Skin of body (tissue), 2 donors: ENCODE measurements around the gene MAMDC2. TPM values are rescaled to one million over a fixed set of nuclear protein-coding genes. Genes with fewer than 3 reads are reported as not detected.

Source experiments
- DNase-seq: peaks from one replicate; lab custom pipeline; 2025; lab: John Stamatoyannopoulos, UW
- total RNA-seq: library from RNA; depleted of rRNA; stranded (reverse); fragments of >200 nt; gene quantifications from one replicate; pipeline ENCODE4 v1.2.3, GENCODE V29; 2014

The MAMDC2 gene
- total RNA-seq, 1 donor from 2014 or later, result 11.8 TPM

DNA sequence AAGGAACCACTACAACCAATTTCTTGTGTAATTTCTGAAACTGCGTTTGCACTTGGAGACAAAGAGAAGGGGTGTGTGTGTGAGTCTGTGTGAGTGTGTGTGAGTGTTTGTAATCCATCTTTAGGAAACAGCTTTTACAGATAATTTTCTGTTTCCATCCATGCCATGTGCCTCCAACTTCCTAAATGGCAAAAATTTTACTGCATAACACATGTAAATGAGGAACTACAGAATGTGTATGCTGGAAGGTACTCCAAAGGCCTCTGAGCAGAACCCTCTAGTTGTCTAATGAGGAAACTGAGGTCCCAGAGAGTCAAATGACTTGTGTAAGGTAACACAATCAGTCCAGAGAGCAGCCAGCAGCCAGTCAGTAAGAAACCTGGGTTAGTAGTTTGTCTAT is 20.8 kb downstream of the MAMDC2 start:
- DNase-seq, result no peak

- DNase-seq, result no peak
Observed at GRCh38 chr9:70065572-70065971, 21.9 kb downstream of the MAMDC2 start.

DNA sequence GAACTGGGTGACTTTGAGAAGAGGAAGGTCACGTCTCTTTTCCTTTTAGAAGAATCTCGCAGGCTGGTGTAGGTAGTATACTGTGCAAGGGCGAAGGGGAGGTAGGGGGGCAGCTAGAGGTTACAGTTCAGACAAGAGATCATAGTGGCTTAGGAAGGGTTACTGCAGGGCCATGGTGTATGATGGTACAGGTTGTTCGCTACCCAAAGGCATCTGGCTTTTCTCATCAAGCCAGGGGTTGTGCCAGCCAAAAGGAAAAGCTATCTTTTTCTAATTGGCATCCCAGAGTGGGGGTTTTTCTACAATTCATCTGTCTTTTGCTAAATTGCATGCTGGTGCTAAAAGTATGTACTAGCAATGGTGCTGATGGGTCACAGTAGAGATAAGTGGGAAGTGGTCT is 22.8 kb downstream of the MAMDC2 start:
- no peak for DNase-seq

DNA sequence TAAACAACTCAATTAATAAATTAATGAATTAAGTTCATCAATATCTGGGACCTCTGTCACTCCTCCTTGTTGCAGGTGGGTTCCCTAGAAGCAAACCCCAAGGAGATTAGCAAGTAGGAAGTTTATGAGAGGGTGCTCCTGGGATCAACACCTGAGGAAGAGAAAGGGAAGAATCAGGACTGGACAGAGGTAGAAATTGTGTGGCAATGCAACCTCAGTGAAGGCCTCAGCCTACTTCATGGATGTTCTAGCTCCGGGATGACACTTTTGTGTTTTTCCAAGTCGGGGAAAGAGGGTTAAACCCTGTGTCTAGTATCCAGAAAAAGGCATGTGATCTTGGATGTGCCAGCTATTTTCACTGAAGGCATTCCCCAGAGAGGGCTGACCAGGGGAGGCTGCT is 23.2 kb downstream of the MAMDC2 start:
- DNase-seq, result no peak

DNA sequence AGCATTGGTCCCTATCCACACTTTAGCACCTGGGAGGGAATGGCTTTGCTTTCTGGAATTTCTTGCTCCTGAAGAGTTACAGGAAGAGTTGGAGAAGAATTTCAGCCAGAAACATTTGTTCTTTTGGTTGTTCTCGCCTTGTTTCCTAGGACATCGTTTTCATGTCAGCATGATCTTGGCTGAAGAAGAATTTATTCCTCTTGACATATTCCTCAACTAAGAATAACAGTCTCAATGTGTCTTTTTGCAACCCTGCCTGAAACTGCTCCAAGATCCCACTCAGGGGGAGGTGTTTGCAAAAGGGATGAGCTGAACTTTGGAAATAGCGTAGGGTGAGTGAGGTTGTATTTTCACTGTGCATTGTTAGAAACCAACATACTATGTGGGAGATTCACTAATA is 26.1 kb downstream of the MAMDC2 start:
- DNase-seq, result no peak

DNA sequence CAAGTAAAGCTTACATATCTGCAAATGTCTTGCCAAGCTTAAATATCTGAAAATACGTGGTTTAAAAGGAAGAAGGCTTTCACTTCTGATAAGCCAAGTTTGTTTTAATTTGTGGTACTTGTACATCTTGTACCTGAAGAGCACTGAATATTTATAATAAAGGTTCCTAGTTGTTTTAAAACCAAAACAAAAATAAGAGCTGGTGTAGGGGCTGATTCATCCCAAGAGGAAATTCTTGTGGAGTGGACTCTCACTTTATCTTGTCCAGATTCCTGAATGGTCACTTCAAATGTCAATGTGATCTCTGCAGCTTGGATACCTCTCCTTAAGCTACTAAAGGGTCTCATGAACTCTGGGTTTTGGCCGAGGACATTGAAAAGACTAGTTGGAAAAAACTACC is 29.5 kb downstream of the MAMDC2 start:
- no peak for DNase-seq

DNA sequence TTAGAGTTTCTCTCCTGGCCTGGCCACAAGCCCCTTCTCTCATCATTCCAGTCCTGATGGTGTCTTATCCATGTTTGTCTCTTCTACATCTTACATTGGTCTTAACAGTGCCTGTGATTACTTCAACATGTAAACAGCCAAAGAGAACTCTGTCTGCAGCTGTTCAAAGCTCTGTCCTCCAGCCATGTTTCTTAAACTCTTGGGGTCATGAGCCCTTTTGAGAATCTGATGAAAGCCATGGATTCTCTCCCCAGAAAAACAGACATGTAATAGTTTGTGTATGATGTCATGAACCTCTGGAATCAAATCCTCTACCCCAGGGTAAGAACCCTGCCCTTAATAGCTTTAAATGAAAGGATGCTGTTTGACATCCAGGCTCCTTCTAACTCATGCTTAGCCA is 30.1 kb downstream of the MAMDC2 start:
- no peak for DNase-seq

DNA sequence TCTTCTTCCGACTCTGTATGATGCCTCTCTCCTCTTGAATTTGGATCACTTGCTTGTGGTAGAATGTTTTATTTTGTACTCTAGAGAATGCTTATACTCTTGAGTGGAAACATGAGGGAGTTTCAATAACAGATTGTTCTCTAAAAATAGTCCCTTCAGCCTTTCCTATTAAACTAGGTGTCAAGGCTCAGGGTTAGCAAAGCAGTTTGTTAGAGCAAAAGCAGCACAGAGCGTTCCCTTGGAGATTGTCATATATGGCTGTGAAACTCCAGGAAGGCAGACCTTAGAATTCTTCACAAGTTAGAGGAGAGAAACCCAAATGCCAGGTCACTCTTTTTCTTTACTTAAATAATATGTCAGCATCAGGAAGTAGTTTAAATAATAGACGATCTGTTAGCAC is 33.0 kb downstream of the MAMDC2 start:
- DNase-seq, result no peak

- DNase-seq, result no peak
Observed at GRCh38 chr9:70079417-70080037, 35.9 kb downstream of the MAMDC2 start.

DNA sequence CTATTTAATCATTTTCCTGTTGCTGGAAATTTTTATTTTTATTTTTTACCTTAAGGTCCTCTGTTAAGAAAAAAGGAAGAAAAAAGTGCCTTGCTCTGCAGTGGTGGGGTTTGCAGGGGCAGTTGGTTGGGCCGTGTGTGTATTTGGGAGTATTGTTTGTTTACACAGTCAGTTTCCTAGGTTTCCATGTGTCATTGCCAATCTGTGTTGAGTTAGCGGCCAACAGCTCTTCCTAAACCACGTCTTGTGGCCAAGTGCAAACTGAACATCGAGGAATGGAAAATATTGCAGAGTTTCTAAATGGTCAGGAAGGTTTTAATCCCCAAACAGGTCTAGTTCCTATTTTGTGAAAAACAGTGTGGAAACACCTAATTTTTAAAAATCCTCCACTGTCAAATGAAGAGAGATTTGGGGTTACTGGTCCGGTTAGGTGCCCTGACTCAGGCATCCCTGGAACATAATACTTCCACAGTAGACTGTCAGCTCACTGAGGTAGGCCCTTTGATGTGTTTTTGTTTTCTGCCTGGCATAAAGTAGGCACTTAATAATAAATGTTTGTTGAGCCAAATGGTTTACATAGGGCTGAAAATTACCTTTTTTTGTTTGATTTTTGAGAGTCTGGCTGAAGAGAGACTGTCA is 37.0 kb downstream of the MAMDC2 start:
- peak; percentile 69 for DNase-seq

- no peak for DNase-seq
Observed at GRCh38 chr9:70081120-70081495, 37.5 kb downstream of the MAMDC2 start.

DNA sequence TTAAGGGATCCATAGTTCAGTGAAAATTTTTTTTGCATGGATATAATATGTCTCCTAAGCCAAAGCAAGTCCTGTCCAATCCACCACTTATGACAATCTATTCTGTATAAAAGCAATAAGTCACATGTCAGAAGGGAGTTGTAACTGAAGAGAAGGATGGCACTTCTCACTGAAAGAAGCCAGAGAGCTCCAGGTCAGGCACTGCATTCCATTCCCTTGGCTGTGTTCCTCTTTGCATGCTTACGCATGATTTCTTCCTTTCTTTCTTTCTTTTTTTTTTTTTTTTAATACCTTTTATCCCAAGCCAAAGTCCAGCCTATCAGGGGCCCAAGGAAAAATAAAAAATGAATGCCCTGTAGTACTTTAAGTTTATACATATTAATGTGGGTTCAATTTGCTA is 39.8 kb downstream of the MAMDC2 start:
- DNase-seq, result no peak

GRCh38 chr9:70085241-70085640 is 41.6 kb downstream of the MAMDC2 start:
- no peak for DNase-seq

GRCh38 chr9:70091103-70091502 is 47.5 kb downstream of the MAMDC2 start:
- no peak for DNase-seq

DNA sequence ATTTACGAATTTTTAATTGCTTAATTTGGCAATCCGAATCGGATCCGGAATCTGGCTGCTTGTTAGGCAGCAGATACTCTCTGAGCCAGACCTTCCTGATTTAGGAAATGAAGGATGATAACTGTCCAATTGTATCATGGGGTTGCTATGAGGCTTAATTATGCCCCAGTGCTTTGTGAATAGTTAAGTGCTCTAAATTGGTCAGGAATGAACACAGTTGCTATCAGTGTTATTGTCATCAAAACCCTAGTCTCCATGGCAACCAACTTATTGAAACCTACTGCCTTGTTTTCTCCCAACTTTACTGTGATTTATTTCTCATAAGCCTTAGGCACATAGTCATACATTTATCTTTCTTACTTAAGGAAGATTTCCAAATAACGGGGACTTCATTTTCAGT is 47.9 kb downstream of the MAMDC2 start:
- no peak for DNase-seq

GRCh38 chr9:70092190-70092589 is 48.5 kb downstream of the MAMDC2 start:
- no peak for DNase-seq

DNA sequence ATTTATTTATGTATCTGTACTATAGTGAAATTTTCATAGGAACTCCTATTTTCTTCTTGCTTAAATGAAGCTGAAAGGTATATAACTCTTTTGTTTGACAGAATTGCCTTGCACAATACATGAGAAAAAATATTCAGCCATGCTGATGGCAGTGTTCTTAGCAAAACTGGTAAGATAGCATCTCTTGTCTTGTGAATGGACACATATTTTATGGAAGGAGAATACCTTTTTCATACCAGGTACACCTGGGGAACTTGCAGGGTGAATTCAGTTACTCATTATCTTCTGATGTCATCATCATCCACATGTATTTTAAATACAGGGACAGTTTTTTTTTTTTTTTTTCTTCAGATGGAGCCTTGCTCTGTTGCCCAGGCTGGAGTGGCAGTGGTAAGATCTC is 49.4 kb downstream of the MAMDC2 start:
- DNase-seq, result no peak

GRCh38 chr9:70093944-70094343 is 50.3 kb downstream of the MAMDC2 start:
- DNase-seq, result no peak

DNA sequence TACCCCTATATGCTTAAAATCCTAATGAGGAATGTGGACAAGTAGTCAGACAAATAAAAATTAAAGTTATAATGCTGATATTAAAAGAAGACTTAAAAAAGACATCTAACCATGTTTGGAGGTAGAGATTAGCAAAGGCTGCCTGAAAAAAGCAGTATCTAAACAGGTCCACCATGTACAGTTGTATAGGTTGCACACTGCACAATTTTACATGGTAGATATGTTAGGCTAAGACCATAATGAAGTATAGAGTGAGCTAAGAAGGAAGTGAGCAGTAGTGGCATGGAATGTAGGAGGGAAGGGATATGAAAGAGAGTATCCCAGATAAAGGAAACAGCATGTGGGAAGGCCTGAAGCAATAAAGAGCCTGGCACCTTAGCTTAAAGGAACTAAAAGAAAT is 51.1 kb downstream of the MAMDC2 start:
- no peak for DNase-seq

DNA sequence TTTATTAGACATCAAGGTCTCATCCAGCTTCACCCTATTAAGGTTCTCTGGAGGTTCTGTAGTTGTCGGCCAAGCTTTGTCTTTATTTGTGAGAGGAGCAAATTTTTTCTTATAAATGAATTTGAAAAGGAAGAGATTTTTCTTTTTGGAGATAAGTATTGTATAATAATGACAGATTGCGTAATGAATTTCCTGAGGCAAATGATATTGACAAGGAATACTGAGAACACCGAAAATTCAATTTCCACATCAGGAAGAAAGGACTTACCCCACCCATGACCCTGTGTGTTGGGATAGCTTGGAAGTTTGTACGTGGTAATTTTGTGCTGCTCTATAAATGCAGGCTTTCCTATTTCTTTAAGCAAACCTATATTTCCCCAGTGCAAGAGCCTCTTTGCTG is 53.5 kb downstream of the MAMDC2 start:
- no peak for DNase-seq

GRCh38 chr9:70100362-70100761 is 56.7 kb downstream of the MAMDC2 start:
- DNase-seq, result no peak

DNA sequence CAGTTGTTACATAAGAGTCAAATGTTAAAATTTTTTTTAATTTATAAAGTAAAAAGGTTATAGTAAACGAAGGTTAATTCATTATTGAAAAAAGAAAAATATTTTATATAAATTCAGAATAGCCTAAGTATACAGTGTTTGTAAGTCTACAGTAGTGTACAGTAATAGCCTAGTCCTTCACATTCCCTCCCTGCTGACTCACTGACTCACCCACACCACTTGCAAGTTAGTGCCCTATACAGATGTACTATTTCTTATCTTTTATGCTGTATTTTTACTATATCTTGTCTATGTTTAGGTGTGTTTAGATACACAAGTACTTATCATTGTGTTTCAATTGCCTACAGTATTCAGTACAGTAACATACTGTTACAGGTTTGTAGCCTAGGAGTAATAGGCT is 57.6 kb downstream of the MAMDC2 start:
- DNase-seq, result no peak

DNA sequence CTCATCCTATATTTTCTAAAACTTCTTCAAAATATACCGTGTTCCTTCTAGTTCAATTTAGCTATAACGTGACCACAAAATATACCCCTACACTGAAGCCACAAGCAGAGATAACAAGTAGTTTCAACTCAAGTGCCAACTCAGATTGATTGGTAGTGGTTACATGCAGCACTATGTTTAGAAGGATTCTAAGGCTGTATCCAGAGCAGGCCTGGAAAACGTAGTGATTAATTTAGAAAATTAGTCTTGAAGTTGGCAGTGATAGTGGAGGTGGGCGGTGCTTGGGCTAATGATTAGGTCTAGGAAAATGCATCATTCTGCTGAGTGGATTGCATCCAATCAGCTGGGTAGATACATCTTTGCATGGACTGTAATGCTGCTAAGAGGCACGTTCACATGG is 61.5 kb downstream of the MAMDC2 start:
- no peak for DNase-seq

DNA sequence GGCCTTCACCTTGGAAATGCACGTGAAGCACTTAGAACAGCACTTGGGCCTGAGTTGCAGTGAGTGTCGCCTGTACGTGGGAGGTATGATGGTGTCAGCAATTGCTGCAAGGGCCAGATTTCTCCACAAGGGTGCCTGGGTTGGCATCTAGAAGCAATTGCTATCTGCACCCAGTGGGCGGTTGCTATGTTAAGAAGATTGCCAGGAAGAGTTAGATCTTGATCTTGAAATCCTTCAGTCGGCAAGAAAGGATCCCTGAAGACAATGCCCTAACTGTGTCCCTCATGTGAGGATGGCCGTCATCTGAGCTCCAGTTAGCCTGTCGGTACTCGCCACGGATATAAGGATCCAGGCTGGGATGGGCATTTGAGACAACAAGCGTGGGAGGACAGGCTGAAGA is 62.9 kb downstream of the MAMDC2 start:
- no peak for DNase-seq
